Subcutaneous abdominal adipose tissue (tissue), 5 donors: ENCODE results near the gene UPF2.

Experiments used
- H3K27ac ChIP-seq: one replicate; pipeline ENCODE4 v1.7.0; 2013; ENCODE audit warnings: low read depth, mild to moderate bottlenecking, inconsistent platforms, low read length, moderate library complexity
- H3K27me3 ChIP-seq, 5 donors: one replicate each; pipeline ENCODE4 v1.7.0; 2013; ENCODE audit warnings: low read length in 5 of 5, inconsistent platforms in 1 of 5; ENCODE audit not compliant: control insufficient read depth in 5 of 5, insufficient read depth in 4 of 5
- H3K36me3 ChIP-seq, 5 donors: one replicate each; pipeline ENCODE4 v1.7.0; 2013; ENCODE audit warnings: low read length in 5 of 5; ENCODE audit not compliant: control insufficient read depth in 5 of 5, insufficient read depth in 5 of 5
- H3K4me1 ChIP-seq, 5 donors: one replicate each; pipeline ENCODE4 v1.7.0; 2013; ENCODE audit warnings: low read length in 5 of 5, mild to moderate bottlenecking in 3 of 5, moderate library complexity in 1 of 5; ENCODE audit not compliant: control insufficient read depth in 5 of 5, insufficient read depth in 5 of 5
- H3K4me3 ChIP-seq, 5 donors: one replicate each; pipeline ENCODE4 v1.7.0; 2013; ENCODE audit warnings: low read length in 5 of 5, low read depth in 1 of 5
- H3K9ac ChIP-seq, 5 donors: one replicate each; pipeline ENCODE4 v1.7.0; 2013; ENCODE audit warnings: low read length in 5 of 5, mild to moderate bottlenecking in 4 of 5, moderate library complexity in 3 of 5
- H3K9me3 ChIP-seq, 5 donors: one replicate each; pipeline ENCODE4 v1.7.0; 2013; ENCODE audit warnings: low read length in 5 of 5; ENCODE audit not compliant: control insufficient read depth in 5 of 5
- donor health status: healthy.
- donor health status: healthy.
- donor health status: healthy.
- donor health status: healthy.
- donor health status: healthy.

Gene UPF2

GRCh38 chr10:11882646-11883375 lies 159.8 kb downstream of the UPF2 start:
- Histone ChIP-seq H3K9me3 (no peaks in the 10 kb centered on the region), H3K4me1 (no peaks in the 10 kb centered on the region), H3K4me3 (no peak overlapping the region), H3K9ac (no peak overlapping the region), H3K27me3 (no peaks in the 10 kb centered on the region), H3K36me3 (no peaks in the 10 kb centered on the region), H3K27ac (no peak overlapping the region)

- no peaks in the 10 kb centered on the region for H3K36me3 ChIP-seq
- no peak overlapping the region for H3K4me3 ChIP-seq
- no peak overlapping the region for H3K9ac ChIP-seq
- no peaks in the 10 kb centered on the region for H3K9me3 ChIP-seq
- no peaks in the 10 kb centered on the region for H3K27me3 ChIP-seq
- no peak overlapping the region for H3K27ac ChIP-seq
- no peaks in the 10 kb centered on the region for H3K4me1 ChIP-seq
Measured at GRCh38 chr10:11881477-11882417, 160.9 kb downstream of the UPF2 start.

- H3K9ac ChIP-seq: no peak overlapping the region
- no peaks in the 10 kb centered on the region for H3K36me3 ChIP-seq
- H3K9me3 ChIP-seq: no peaks in the 10 kb centered on the region
- H3K4me1 ChIP-seq: peaks cover 0 to 4% (median under 1%) of the 10 kb centered on the region in 5 donors
- H3K27me3 ChIP-seq: no peaks in the 10 kb centered on the region
- no peak overlapping the region for H3K27ac ChIP-seq
- H3K4me3 ChIP-seq: no peak overlapping the region
Measured at GRCh38 chr10:11881030-11881476, 161.6 kb downstream of the UPF2 start.

- Histone ChIP-seq H3K4me1 (peaks cover 0 to 11% (median 7%) of the 10 kb centered on the region in 5 donors), H3K4me3 (no peak overlapping the region), H3K27ac (no peak overlapping the region), H3K36me3 (no peaks in the 10 kb centered on the region), H3K9me3 (no peaks in the 10 kb centered on the region), H3K27me3 (no peaks in the 10 kb centered on the region), H3K9ac (no peak overlapping the region)
Measured at GRCh38 chr10:11880151-11881029, 162.2 kb downstream of the UPF2 start.

- Histone ChIP-seq H3K27ac (no peak overlapping the region), H3K36me3 (no peaks in the 10 kb centered on the region), H3K4me1 (peaks cover 2 to 19% (median 16%) of the 10 kb centered on the region in 5 donors), H3K9ac (no peak overlapping the region), H3K4me3 (no peak overlapping the region), H3K27me3 (no peaks in the 10 kb centered on the region), H3K9me3 (no peaks in the 10 kb centered on the region)
Measured at GRCh38 chr10:11879387-11880094, 163.1 kb downstream of the UPF2 start.

- no peak overlapping the region for H3K27ac ChIP-seq
- H3K9ac ChIP-seq: no peak overlapping the region
- H3K9me3 ChIP-seq: no peaks in the 10 kb centered on the region
- no peaks in the 10 kb centered on the region for H3K27me3 ChIP-seq
- H3K4me1 ChIP-seq: peaks cover 2 to 21% (median 18%) of the 10 kb centered on the region in 5 donors
- no peak overlapping the region for H3K4me3 ChIP-seq
- H3K36me3 ChIP-seq: no peaks in the 10 kb centered on the region
Measured at GRCh38 chr10:11878776-11879175, 163.8 kb downstream of the UPF2 start.

- Histone ChIP-seq H3K9ac (no peak overlapping the region), H3K4me3 (no peak overlapping the region), H3K4me1 (peaks cover 2 to 21% (median 18%) of the 10 kb centered on the region in 5 donors), H3K27me3 (no peaks in the 10 kb centered on the region), H3K36me3 (no peaks in the 10 kb centered on the region), H3K9me3 (no peaks in the 10 kb centered on the region), H3K27ac (no peak overlapping the region)
Measured at GRCh38 chr10:11877591-11877905, 165.1 kb downstream of the UPF2 start.

GRCh38 chr10:11876805-11877590 lies 165.6 kb downstream of the UPF2 start:
- Histone ChIP-seq H3K4me1 (peaks cover 2 to 21% (median 18%) of the 10 kb centered on the region in 5 donors), H3K9me3 (no peaks in the 10 kb centered on the region), H3K27me3 (no peaks in the 10 kb centered on the region), H3K4me3 (no peak overlapping the region), H3K36me3 (no peaks in the 10 kb centered on the region), H3K27ac (no peak overlapping the region), H3K9ac (no peak overlapping the region)

GRCh38 chr10:11876324-11876723 lies 166.3 kb downstream of the UPF2 start:
- Histone ChIP-seq H3K4me3 (no peak overlapping the region), H3K27ac (no peak overlapping the region), H3K27me3 (no peaks in the 10 kb centered on the region), H3K4me1 (peaks cover 2 to 21% (median 18%) of the 10 kb centered on the region in 5 donors), H3K9me3 (no peaks in the 10 kb centered on the region), H3K36me3 (no peaks in the 10 kb centered on the region), H3K9ac (no peak overlapping the region)
